GM21723 (cell line): ENCODE results near the gene STXBP6.

ENCODE experiments used
- ATAC-seq: cut with Tn5 transposase; IDR thresholded peaks from one replicate; pipeline ENCODE4 v1.9.1; 2021; ENCODE audit warnings: mild to moderate bottlenecking, moderate library complexity; ENCODE audit not compliant: unreplicated experiment

Gene STXBP6

DNA sequence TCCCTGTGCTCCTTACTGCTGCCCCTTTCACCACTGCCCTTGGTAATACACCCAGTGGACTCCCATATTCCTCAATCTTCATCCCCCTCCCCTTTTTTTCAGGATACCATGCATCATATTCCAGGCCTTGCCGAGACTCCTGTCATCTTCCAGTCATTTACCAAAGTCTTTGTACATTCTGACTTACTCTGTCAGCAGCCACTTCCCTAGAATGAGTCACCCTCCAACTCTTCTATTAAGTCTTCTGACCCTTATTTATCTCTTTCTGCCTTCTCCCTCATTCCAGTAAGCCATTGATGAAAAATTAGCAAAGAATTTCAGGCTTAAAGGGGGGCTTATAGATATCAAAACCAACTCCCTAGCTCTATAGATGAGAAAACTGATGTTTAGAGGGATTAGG is 128.0 kb downstream of the STXBP6 start:
- ATAC-seq, result no peak

DNA sequence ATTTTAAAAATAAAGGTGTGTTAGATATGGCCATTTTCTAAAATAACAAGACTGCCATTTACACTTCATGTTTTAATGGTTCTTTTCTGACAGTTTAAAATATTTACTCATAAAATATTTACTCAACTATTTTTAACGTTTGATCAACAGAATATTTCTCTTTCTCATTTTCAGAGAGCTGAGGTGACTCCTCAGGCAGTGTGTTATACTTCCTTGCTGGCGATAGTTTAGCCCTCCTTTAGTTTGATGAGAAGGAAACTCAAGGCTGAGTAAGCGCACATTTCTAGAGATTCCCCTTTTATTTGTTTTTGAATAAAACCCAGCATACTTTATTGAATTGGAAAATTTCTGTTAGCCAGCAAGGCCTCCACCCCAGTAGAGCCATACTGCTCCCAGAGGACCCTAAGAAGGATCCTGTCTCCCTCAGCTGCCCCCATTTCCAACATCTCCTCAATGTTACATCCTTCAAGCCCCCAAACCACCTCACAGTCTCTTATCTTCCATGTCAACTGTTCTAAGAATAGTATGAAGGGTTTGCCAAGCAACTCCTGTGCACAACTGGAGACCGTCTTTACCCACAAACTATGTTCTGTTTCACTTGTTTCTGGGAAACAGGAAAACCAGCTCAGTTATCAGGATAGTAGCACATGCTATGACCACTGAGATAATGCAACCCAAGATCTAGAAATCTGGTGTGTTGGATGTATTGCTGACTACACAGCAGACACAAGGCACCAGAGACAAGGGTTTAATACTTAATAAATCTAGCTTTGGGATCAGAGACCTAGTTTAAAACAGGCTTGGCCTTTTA is 129.5 kb downstream of the STXBP6 start:
- ATAC-seq, result no peak

DNA sequence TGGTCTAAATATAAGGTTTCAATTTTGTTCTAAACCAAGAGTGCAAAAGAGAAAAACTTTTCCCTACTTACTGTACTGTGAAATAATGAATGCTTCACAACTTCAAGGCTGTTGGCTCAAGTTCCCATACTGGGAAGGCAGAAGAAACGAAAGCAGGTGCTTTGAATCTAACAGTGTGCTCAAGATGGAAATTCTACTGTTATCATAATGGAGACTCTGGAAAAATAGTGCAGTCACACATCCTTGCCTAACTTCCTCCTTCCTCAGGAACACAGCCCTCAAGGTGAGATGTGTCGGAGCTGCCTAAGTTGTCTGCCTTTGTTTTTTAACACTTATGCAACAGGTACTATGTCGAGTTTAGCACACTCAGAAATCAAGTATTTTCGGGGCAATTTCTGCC is 131.1 kb downstream of the STXBP6 start:
- ATAC-seq, result no peak

GRCh38 chr14:24915958-24916595 is 133.9 kb downstream of the STXBP6 start:
- ATAC-seq, result no peak

DNA sequence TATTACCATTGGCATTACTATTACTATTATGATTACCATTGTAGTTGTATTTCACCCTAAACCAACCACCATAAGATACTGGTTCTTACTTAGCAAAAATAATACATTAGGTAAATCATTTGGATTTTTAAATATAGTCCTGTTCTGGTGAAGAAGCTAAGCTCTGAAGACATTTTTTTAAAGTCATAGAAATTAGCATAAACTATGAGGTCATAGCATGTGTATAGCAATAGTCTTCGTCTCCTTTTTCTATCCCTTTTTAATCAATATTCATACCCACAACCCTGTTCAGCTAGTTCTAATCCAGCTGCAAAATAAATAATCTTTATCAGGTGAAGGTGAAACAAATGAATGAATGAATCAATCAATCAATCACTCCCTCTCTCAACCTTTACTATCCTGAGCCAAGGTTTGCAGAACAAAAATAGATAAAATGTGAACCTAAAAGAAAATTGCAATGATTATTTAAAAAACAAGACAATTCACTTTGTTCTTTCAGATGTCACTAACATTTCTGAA is 134.5 kb downstream of the STXBP6 start:
- no peak for ATAC-seq

GRCh38 chr14:24913746-24914145 is 136.2 kb downstream of the STXBP6 start:
- ATAC-seq, result no peak

DNA sequence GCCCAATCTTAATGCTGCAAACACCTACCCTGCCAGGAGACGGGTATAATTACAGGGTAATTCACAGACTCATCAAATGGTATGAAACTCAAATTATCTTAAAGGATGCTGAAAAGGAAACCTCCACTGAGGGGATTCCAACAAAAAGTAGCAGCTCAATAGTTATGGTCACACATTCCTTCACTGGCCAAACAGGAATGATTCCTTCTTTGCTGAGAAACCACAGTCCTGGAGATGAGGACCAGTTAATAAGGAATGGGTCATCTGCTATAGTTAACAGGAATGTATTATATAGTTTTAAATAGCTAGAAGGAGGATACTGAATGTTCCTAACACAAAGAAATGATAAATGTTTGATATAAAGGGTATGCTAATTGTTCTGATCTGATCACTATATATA is 136.9 kb downstream of the STXBP6 start:
- ATAC-seq, result no peak

- ATAC-seq, result no peak
Observed at GRCh38 chr14:24911324-24912109, 138.4 kb downstream of the STXBP6 start.

- ATAC-seq, result no peak
Observed at GRCh38 chr14:24910408-24910986, 139.4 kb downstream of the STXBP6 start.

- no peak for ATAC-seq
Observed at GRCh38 chr14:24909523-24910302, 140.2 kb downstream of the STXBP6 start.

DNA sequence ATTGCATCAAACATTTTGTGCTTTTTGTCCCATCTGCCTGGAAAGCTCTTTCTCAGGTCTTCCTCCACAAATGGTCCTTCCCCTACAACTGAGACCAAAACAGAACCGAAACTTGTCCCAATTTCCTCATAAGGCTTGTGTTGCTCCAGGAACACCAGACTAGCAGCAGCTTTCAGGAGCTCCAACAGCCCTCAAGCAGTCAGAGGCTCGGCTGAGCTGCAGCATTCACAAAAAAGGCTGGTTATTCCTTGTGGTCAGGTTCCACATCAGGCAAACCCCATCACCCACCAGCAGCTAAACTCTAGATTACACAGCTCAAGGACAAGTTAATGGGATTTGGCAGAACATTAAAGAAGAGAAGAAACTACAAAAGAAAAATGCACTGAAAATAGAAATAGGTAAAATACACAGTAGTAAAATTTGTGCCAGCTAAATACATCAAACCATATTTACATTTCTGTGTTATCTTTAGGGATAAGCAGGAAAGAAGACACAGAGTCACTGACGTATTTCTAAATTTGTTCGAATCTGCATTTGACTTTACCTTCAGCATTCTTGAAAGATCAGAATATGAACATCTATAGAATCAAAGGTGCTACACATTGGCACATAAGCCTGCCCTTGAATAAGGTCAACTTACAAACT is 141.2 kb downstream of the STXBP6 start:
- ATAC-seq, result no peak

- ATAC-seq, result no peak
Observed at GRCh38 chr14:24904533-24904932, 145.4 kb downstream of the STXBP6 start.

DNA sequence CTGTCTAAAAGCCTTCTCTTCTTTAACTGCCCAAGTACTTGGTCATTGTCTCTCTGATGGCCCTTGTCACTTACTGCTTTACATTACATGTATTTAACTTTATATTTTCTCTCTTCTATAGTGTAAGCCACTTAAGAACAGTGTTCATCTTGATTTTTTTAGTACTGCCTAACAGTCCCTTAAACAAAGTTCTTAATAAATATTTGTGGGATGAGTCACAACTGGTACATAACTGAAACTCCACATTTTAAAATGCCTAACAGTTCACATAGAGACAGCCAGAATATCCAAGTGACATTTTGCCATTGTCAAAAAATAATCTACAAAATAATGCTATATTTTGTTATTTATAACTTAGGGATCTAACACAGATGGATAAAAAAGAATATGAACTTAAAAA is 146.6 kb downstream of the STXBP6 start:
- no peak for ATAC-seq

GRCh38 chr14:24900269-24901100 is 149.5 kb downstream of the STXBP6 start:
- no peak for ATAC-seq

GRCh38 chr14:24897793-24898192 is 152.2 kb downstream of the STXBP6 start:
- no peak for ATAC-seq

DNA sequence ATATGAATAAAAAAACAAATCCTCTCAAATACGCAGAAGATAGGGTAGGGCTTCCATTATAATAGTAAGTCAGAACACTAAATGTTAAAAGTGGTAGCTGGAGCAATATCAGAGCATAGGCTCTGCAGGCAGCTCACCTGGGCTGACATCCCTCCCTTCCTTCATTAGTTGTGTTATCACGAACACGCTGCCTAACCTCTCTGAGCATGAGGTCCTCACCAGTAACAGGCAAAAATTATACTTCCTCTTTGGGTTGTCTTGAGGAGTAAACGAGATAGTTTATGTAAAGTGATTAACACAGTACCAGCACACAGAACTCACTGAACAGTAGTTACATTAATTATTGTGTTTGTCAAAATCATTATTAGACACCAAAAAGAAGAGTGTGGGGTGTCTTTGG is 154.3 kb downstream of the STXBP6 start:
- no peak for ATAC-seq

GRCh38 chr14:24895243-24895583 is 154.7 kb downstream of the STXBP6 start:
- no peak for ATAC-seq

DNA sequence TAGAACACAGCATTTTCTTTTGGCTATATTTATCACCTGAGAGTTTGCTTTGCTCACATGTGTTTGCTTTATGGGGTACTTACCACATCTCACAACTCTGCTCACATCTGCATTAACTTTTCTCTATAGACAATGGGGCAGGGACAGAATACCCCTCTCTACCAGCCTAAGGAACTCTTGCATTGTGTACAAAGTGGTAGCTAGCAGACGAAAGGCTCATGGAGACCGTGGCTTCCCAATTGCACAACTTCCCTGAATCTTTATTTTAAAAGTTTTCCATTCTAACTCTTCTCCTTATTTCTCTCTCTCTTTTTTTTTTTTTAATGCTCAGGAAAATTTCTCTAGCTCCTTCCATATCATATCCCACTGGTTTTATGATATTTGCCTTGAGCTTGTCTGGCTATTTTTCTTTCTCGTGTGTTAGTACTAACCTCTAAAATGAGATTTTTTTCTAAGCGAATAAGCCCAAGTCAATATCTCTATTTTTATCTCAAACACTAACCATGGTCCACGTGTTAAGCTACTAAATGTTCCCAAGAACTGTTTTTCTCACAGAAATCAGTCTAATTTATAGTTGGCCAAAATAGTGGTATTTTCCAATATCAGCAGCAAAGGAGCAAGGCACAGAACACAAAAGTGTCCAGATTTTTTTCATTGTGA is 155.2 kb downstream of the STXBP6 start:
- ATAC-seq, result no peak
